Thyroid gland (tissue), 4 donors: ENCODE results near the gene EHMT1. TPM values are rescaled to one million over a fixed set of nuclear protein-coding genes. Genes with fewer than 3 reads are reported as not detected.

Experiments used
- DNase-seq, 2 donors: peaks; one replicate each; pipeline ENCODE4 v3.0.0-alpha.2; 2019
- H3K27ac ChIP-seq, 3 donors: fragments of 200-600 bp; sonication (generic); 1 replicate in 2 of 3; 2 replicates in 1 of 3; pipeline ENCODE4 v1.5.1; 2016 to 2019; ENCODE audit warnings: mild to moderate bottlenecking in 1 of 3, moderate library complexity in 1 of 3
- H3K27me3 ChIP-seq: fragments of 200-600 bp; sonication (generic); one replicate; pipeline ENCODE4 v1.5.1; 2019
- H3K36me3 ChIP-seq, 2 donors: fragments of 200-600 bp; sonication (generic); one replicate each; pipeline ENCODE4 v1.5.1; 2016 to 2019
- H3K4me1 ChIP-seq, 2 donors: fragments of 200-600 bp; sonication (generic); one replicate each; pipeline ENCODE4 v1.5.1; 2017 to 2019
- H3K4me3 ChIP-seq, 3 donors: fragments of 200-600 bp; sonication (generic); replicated peaks in 1 of 3; 1 replicate in 2 of 3; 2 replicates in 1 of 3; pipeline ENCODE4 v1.5.1; 2016; ENCODE audit warnings: mild to moderate bottlenecking in 1 of 3
- H3K9me3 ChIP-seq: fragments of 200-600 bp; sonication (generic); one replicate; pipeline ENCODE4 v1.5.1; 2017
- CTCF ChIP-seq, 6 experiments: fragments of 200-600 bp in 3 of 6; fragments of 450-650 bp in 3 of 6; sonication (generic) in 3 of 6; IDR thresholded peaks; one replicate each; pipeline ENCODE4 v1.5.1; 2016 to 2019; ENCODE audit warnings: antibody characterized with exemption in 6 of 6, mild to moderate bottlenecking in 2 of 6, inconsistent platforms in 1 of 6, moderate library complexity in 1 of 6
- POLR2A ChIP-seq, 2 donors: fragments of 450-650 bp; IDR thresholded peaks; one replicate each; pipeline ENCODE4 v1.6.1; 2017; ENCODE audit warnings: antibody characterized with exemption in 2 of 2, mild to moderate bottlenecking in 2 of 2, moderate library complexity in 1 of 2
- WGBS, 2 donors: methylation state at CpG; one replicate each; pipeline ENCODE4 v1.1.5; 2017; 5-methylcytosine and 5-hydroxymethylcytosine counted together
- intact Hi-C: fragments of 100-400 bp; cut with DNase I; formaldehyde crosslinking; loops from one replicate; pipeline ENCODE4 v1.15.1; 2023
- total RNA-seq, 4 donors: library from RNA; depleted of rRNA; stranded (reverse); fragments of >200 nt; gene quantifications; one replicate each; pipeline ENCODE4 v1.2.3, GENCODE V29; 2016

EHMT1 gene
- total RNA-seq, 4 donors from 2014 or later: 56.8 to 99.5 (median 94.4) TPM

GRCh38 chr9:137589441-137590122, 29.2 kb upstream of the EHMT1 start:
- DNase-seq: no peak
- H3K27ac ChIP-seq: no peak overlapping the region
- H3K36me3 ChIP-seq: peaks cover 7 to 8% of the 10 kb centered on the region in 2 donors
- 22 to 69% methylated on average over 5 to 19 of the region's 58 CpGs for WGBS, 2 donors
- H3K27me3 ChIP-seq: no peaks in the 10 kb centered on the region
- H3K9me3 ChIP-seq: no peaks in the 10 kb centered on the region
- intact Hi-C loops: no loop called here
- peaks cover 10 to 31% of the 10 kb centered on the region in 2 donors for H3K4me1 ChIP-seq
- TF ChIP-seq POLR2A (IDR thresholded peaks at IDR 0.05): no peak
- no peak for TF ChIP-seq CTCF (IDR thresholded peaks at IDR 0.05)
- peak overlapping the region; percentile 22 to 46 (median 29) for H3K4me3 ChIP-seq

GRCh38 chr9:137590123-137590468, 28.7 kb upstream of the EHMT1 start:
- intact Hi-C loops: no loop called here

GRCh38 chr9:137590469-137591383, 28.1 kb upstream of the EHMT1 start, which contains the start of gene ZMYND19:
ZMYND19 (minus strand) TSS chr9:137590512; CDS start chr9:137590263, 249 bp downstream.
- peak; percentile 84 to 89 for DNase-seq
- peak within 1 kb of the TSS; percentile 42 to 81 (median 76) for H3K4me3 ChIP-seq
- TF ChIP-seq CTCF (IDR thresholded peaks at IDR 0.05): no peak
- peak in 1 of 2 donors; percentile 57 for TF ChIP-seq POLR2A (IDR thresholded peaks at IDR 0.05)
- H3K9me3 ChIP-seq: no peaks in the 10 kb centered on the region
- WGBS, 2 donors: 1% methylated on average over 12 to 16 of the region's 113 CpGs
- H3K27ac ChIP-seq: peak within 1 kb of the TSS in 1 of 3 donors; percentile 32
- peaks cover 7 to 8% of the 10 kb centered on the region in 2 donors for H3K36me3 ChIP-seq
- no peaks in the 10 kb centered on the region for H3K27me3 ChIP-seq
- H3K4me1 ChIP-seq: peaks cover 10 to 31% of the 10 kb centered on the region in 2 donors
- intact Hi-C loops: no loop called here

More at GRCh38 chr9:137590123-137590468, 28.7 kb upstream of the EHMT1 start:
- Histone ChIP-seq H3K27me3 (no peaks in the 10 kb centered on the region), H3K4me1 (peaks cover 10 to 31% of the 10 kb centered on the region in 2 donors), H3K27ac (no peak overlapping the region), H3K9me3 (no peaks in the 10 kb centered on the region), H3K36me3 (peaks cover 7 to 8% of the 10 kb centered on the region in 2 donors), H3K4me3 (peak overlapping the region in 1 of 3 donors; percentile 46)
- no CpG with 5 or more reads among the region's 61 CpGs for WGBS, 2 donors
- no peak for DNase-seq
- peak in 1 of 2 donors; percentile 7 for TF ChIP-seq POLR2A (IDR thresholded peaks at IDR 0.05)
- TF ChIP-seq CTCF (IDR thresholded peaks at IDR 0.05): no peak

- DNase-seq: peak; percentile 77 to 85
- WGBS, 2 donors: 16 to 31% methylated on average over 5 to 7 of the region's 7 CpGs
Measured at GRCh38 chr9:137592767-137593166, 26.0 kb upstream of the EHMT1 start.

More at GRCh38 chr9:137592767-137593166, 26.0 kb upstream of the EHMT1 start:
- no peak for TF ChIP-seq CTCF (IDR thresholded peaks at IDR 0.05)
- no peak for TF ChIP-seq POLR2A (IDR thresholded peaks at IDR 0.05)
- H3K27me3 ChIP-seq: no peaks in the 10 kb centered on the region
- no peaks in the 10 kb centered on the region for H3K36me3 ChIP-seq
- H3K4me1 ChIP-seq: peaks cover 10 to 31% of the 10 kb centered on the region in 2 donors
- intact Hi-C loops: no loop called here
- no peak overlapping the region for H3K4me3 ChIP-seq
- peak overlapping the region; percentile 0 to 78 (median 68) for H3K27ac ChIP-seq
- no peaks in the 10 kb centered on the region for H3K9me3 ChIP-seq
